Islet of Langerhans (tissue), 1 donor: Measurements from ENCODE around the gene VPS37C.
"Not testable (repeated sequence)": the region's sequence is repeated elsewhere in the genome, so short reads cannot be mapped to it uniquely, and the experiment has no call there.

Experiments
- FAIRE-seq: peaks from one replicate; lab custom pipeline; 2011; peaks lifted over from hg19 to GRCh38; lab: Jason Lieb, UNC

VPS37C gene

DNA sequence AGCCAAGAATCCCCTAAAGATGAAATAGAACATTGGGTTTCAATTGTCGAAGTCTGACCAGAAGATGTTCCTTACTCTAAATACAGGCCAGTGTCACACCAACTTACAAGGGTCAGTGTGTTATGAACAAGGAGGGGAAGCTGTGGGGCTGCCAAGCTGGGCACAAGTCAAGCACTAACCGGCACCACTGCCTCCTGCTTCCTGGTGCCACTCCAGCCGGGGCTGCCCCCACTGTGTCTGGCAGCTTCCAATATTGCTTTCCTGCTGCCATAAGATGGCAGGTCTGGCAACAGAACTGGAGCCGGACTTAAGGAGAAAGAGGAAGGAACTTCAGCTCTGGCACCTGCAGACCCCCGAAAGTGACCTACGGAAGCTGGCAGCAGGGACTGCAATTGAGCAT lies 13.7 kb upstream of the VPS37C start:
- no peak for FAIRE-seq

DNA sequence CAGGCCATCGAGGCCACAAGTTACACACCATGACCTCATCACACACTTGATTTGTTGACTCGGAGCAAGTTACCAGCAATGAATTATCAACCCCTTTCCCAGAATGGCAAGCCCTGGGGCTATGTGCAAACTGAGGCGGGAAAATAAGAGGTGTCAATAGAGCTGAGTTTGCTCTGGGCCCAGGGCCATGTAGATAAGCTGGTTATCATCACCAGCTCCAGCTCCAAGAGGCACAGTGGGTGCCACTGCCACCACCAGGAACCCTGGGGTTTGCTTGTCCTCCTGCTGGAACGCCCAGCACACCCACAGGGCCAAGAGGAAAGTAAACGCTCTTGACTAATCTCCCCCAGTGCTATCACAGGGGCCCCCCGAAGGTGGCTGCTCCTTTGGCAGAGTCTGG lies 13.0 kb upstream of the VPS37C start:
- FAIRE-seq: no peak

DNA sequence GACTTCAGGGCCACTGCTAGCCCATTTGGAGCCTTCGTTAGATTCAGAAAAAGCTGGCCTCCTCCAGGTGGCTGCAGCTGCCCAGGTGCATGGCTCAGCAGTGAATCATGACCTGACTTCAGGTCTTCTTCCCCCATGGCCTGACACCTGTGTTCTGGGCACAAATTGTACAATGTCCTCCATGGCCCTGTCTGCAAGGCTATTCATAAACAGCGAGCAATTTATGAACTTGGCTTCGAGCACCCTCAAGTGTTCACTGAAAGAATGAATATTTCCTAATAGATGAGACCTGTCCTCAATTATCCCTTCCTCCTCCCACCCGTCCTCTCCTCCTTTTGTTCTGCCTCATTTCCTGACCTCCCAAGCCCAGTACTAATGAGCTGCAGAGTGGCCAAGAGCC lies 12.2 kb upstream of the VPS37C start:
- no peak for FAIRE-seq

DNA sequence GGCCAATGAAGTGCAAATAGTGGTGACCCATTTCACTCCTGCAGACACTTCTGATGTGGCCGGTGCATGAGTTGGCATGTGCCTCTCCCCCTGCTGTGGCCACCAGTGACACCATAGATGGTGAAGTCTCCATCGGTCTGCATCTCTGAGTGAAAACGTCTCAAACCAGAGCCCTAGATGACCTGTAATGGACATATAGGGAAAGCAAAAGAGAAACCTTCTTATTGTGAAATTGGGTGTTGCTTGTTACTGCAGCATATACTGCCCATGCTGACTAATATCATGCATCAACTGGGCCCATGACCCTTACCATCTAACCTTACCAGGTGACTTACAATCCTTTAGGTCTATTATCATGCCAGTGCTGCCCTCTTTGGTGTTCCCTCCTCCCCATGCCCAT lies 11.7 kb upstream of the VPS37C start:
- no peak for FAIRE-seq

DNA sequence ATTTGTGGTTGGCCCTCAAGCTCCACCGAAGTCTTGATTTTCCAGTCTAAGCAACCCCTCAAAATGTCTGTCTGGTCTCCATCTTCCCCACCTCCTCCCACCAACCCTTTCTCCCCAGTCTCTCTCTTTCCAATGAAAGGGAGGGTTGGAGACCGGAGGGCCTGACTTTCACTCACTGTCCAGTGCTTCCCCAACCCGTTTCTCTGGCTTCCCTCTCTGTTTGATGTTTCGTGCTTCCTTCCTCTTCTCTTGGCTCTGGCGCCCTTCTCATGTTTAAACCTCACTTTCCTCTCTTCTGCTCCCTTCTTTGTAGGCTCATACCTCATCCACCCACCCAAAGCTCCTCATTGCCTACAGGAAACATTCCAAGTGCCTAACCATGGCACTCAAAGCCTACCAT lies 11.1 kb upstream of the VPS37C start:
- FAIRE-seq: no peak

DNA sequence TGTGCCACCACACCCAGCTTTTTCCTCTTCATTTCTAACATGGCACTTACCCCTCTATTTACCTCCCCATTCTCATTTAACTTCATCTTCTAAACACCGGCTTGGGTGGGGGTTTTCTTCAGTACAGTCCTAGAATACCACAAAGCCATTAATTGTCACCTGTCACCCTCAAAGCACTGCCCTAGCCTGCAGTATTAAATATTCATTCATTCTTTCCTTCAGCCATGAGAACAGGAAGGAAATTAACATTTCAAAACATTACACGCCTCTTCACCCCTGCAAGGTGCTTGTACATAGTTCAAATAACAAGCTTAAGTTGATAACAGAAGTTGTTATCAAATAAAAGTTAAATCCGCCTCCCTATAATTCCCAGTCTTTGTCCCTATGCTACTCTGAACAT lies 10.7 kb upstream of the VPS37C start:
- FAIRE-seq: no peak

DNA sequence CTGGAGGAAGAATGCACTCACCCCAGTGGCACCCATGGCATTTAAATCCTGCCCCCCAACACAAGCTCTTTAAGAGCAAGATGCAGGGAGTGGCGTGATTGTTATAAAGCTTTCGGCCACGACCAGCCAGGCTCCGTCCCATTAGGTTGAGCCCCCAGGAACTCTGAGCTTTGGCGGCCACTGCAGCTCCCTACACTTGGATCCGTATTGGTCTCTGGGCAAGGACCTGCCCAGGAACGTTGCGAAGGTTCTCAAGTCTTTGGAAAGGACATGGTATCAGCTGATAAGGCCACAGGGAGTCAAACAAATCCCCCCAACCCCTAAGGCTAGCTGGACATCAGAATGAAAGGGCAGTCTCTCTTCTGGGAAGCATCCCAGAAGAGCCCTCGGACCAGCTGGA lies 9.3 kb upstream of the VPS37C start:
- FAIRE-seq: no peak

DNA sequence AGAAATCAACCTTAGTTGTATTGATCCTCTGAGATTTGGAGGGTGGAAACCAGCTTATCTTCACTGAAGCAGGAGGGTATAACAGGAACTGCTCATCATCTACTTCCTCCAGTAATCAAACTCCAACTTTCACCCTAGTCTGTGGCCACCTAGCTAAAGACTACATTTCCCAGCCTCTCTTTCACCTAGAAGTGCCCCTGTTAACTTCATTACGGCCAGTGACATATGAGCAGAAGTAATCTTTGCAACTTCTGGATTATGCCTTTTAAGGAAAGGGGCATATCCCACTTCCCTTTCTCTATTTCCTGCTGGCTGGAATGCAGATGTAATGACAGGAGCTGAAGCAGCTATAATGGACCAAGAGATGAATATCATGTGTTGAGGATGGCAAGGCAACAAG lies 7.6 kb upstream of the VPS37C start:
- no peak for FAIRE-seq

DNA sequence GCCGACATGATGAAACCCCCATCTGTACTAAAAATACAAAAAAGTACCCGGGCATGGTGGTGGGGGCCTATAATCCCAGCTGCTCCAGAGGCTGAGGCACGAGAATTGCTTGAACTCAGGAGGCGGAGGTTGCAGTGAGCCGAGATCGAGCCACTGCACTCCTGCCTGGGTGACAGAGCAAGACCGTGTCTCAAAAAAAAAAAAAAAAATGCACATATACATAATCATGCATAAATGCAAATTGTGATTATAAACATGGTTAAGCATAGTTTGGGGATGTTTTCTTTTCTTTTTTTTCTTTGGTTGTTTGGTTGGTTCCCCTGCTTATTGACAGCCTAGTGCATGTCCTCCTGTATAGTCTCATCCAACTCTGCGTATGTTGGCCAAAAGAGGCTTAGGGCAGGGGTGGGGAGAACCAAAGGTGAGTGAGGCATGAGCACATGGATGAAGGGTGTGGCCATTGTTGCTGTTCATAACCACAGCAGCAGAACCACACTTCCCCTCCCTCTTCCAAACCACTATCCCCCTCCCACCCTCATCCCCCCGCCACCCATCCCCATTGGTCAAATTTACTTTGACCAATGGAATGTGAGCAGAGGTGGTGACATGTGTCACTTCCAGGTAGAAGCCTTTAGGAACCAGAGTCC lies 6.9 kb upstream of the VPS37C start:
- FAIRE-seq: no peak

DNA sequence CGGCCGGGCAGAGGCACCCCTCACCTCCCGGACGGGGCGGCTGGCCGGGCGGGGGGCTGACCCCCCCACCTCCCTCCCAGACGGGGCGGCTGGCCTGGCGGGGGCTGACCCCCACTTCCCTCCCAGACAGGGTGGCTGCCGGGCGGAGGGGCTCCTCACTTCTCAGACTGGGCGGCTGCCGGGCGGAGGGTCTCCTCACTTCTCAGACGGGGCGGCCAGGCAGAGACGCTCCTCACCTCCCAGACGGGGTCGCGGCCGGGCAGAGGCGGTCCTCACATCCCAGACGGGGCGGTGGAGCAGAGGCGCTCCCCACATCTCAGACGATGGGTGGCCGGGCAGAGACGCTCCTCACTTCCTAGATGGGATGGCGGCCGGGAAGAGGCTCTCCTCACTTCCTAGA lies 5.1 kb upstream of the VPS37C start:
- FAIRE-seq: not testable (repeated sequence)

DNA sequence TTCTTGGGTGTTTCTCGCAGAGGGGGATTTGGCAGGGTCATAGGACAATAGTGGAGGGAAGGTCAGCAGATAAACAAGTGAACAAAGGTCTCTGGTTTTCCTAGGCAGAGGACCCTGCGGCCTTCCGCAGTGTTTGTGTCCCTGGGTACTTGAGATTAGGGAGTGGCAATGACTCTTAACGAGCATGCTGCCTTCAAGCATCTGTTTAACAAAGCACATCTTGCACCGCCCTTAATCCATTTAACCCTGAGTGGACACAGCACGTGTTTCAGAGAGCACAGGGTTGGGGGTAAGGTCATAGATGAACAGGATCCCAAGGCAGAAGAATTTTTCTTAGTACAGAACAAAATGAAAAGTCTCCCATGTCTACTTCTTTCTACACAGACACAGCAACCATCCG lies 4.6 kb upstream of the VPS37C start:
- not testable (repeated sequence) for FAIRE-seq

DNA sequence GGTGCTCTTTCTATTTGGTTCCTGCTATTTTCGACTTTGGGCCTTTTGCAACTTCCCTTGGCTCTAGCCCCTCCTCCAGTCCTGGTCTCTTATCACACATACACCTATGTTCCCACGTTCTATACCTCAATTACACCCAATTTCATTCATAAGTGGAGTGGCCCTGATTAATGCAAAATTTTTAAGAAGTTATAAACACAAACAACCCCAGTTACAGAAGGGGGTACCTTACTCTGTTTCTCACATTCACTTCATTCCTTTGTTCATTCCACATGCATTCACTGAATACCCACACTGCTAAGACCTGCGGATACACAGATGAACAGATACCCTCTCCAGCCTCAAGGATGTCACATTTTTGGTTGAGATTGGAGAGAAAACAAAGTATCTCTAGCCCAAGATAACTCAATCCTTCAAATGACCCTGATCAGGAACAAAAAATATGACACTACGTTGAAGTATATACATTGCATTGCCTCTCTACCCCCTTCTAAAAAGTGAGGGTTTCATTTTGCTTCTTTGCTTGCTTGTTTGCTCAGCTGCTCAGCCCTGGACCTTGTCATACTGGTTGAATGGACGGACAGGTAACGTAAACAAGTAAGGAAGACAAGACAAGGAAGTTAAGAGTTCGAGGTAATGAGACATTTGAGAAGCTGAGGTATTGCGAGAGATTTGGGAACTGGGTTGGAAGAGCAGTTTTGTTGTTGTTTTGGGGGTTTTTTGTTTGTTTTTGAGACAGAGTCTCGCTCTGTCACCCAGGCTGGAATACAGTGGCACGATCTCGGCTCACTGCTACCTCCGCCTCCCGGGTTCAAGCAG lies 3.6 kb upstream of the VPS37C start:
- FAIRE-seq: no peak

DNA sequence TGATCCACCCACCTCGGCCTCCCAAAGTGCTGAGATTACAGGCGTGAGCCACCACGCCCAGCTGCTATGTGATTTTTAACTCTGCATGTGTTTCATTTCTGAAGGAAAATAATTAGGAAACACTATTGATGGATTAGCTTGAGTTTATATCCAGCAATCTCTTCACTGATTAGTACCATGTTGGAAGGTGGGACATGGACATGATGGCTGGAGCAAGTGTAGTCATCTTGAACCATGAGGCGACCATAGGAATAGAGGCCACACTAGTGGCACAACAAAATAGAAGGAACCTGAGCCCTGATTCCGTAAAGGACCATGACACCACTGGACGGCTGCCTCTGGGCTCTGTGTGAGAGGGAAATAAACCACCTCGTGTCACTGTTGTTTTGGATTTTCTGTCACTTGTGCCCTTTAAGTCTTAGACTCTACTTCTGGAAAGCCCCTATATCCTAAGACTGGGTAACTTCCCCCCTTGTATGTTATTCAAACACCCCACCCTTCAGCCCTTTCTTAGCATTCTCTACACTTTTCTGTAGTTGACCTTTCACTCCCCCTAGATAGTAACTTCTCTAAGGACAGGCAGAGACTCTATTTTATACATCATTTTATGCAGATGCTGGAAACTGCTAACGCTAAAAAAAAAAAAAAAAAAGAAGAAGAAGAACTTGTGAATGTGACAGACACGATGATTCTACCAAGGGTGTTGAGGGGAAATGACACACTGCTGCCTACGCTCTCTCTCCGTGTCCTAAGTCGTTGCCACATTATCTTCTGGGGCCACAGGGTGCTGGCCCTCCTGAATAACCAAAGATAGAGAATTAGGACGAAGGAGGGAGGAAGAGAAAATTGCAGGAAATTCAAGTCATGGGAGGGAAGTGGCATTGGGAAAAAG lies 2.7 kb upstream of the VPS37C start:
- no peak for FAIRE-seq

DNA sequence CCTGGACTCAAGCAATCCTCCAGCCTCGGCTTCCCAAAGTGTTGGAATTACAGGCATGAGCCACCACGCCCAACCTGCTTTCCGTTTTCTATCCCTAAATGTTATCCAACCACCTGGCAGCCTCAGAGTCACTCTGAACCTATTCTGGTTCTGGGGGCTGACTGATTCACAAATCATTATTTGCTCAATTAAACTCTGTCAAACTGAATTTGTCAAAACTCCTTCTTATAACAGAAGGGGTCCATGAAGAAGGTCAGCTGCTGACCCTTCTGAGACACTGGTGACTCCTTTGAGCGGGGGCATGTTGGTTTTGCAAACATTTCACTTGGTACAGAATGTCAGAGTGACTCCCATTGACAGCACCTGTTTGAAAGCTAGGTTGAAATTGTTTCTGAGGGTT lies 1.8 kb upstream of the VPS37C start:
- FAIRE-seq: no peak

DNA sequence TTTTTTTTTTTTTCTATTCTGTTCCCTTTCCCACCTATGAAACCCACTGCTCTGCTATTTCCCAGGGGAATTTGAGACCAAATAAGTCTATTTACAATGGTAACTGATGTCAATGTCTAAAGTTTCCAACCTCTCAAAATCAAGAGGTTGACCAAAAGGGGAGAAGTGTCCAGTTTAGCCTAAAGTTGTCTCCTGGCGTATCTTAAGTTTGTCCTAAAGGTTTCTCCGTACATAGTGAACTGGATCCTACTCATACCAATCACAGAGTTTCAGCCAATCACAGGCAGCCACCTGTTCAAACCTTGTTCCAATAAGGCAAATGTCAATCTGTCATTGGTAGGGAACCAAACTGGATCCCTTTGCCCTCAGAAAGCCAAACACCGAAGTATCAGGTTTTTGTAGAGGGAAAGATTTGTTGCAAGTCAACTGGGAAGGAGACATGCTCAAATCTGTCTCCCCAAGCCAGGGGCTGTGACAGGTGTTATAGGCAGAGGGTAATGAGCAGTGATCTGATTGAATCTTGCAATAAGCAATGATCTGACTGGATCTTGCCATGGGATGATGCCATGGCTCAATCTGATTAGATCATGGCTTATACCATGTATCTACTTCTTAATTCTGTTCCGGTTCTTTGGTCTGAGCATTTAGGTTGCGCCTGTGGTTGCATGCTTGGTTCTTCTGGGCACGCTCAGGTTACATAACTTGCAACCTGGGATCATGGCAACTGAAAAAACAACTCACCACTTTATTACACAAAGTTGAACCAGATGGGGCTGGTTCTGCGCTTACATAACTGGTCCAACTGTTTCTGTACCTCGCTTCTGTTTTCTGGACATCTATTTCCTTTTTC lies 1.1 kb upstream of the VPS37C start:
- no peak for FAIRE-seq

DNA sequence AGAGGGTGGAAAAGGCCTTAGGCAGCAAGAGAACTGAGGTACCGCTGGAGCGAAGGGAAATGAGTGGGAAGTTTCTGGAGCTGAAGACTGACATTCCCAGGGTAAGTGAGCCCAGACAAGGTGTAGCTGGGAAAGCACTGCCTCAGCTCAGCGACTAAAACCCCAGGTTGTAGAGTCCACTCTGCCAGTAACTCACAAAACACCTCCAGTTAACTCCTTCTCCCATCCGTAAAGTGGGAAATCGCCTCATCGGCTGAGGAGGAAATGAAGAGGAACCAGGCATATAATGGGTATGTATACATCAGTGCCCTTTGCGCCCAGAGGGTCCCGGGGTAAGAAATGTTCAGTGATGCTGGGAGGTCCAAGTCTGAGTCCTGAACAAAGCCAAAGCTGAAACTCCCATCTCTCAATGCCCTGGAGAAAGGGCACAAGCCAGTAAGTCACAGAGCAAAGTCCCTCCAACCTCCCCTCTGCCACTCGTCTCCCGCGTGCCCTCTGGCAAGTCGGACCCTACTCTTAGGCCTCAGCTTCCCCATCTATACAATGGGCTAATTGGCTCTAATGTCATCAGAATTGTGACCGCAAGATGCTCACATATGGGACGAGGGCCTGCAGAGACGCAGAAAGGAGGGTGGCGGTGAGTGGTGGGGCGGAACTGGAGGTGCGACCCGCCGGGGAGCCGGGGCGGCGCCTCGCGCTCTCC lies 588 bp downstream of the VPS37C start:
- FAIRE-seq: no peak

DNA sequence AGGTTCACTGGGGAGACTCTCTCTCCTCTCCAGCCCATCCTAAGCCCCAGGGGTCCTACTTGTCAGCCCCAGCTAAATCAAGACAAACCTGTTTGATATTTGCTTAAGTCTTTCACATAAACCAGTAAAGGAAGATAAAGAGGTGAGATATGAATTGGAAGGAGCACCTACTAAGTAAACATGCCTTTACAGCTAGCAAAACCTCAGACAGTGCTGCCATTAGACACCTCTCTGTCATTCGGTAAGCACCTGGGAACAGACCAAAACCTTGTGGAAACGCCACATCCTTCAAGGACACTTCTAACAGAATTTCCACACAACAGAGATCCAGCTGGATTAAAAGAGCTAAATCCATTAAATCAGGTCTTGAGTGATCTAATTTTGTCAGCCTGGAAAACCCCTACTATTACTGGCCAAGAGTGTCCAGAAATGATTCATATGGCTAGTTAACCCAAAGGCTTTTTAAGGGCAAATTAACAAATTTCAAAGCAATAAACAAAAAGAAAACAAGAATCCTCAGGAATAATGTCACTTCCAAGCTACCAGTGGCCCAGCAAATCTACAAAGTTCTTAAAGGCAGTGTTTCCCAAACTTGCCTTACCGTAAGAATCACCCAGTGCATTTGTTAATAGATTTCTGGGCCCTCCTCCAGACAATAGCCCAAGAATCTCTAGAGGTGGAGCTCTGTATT lies 2.4 kb downstream of the VPS37C start:
- FAIRE-seq: no peak

DNA sequence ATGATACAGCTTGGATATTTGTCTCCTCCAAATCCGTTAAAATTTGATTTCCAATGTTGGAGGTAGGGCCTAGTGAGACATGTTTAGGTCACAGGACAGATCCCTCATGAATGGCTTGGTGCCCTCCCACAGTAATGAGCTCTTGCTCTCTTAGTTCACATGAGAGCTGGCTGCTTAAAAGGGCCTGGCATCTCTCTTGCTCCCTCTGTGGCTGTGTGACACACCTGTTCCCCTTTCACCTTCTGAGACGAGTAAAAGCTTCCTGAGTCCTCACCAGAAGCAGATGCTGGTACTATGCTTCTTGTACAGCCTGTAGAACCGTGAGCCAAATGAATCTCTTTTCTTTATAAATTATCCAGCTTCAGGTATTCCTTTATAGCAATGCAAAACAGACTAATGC lies 3.5 kb downstream of the VPS37C start:
- FAIRE-seq: no peak

DNA sequence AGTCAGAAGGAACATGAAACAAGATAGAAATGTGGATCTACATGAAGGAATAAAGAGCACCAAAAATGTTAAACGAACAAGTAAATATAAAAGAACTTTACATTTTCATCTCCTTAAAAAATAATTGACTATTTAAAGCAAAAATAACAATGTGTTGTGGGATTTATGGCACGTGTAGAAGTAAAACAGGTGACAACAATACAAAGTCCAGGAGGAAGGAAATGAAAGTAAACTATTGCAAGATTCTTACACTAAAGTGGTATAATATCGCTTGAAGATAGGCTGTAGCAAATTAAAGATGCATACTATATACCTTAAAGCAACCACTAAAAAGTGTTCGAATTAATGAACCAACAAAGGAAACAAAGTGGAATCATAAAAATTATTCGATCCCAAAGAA lies 5.5 kb downstream of the VPS37C start:
- FAIRE-seq: no peak

DNA sequence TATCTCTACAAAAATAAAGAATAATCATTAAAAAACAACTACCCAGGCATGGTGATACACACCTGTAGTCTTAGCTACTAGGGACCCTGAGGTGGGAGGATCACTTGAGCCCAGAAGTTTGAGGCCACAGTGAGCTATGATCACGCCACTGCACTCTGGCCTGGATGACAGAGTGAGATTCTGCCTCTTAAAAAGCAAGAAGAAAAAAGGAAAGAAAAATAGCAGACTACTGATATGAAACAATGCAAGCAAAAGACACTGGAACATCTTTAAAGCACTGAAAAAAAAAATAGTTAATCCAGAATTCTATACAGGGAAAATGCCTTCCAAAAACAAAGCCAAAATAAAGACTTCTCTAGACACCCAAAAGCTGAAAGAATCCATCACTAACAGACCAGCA lies 5.9 kb downstream of the VPS37C start:
- FAIRE-seq: no peak

DNA sequence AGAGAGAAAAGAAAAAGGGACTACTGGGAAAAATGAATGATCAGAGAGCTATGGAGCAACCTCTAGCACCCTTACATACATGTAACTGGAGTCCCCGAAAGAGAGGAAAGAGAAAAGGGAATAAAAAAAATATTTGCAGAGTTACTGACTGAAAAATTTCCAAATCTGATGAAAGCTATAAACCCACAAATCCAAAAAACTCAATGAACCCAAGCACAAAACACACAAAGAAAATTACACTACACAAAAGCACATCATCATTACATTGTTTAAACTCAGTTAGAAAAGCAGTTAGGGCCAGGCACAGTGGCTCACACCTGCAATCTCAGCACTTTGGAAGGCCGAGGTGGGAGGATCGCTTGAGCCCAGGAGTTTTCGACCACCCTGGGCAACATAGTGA lies 6.7 kb downstream of the VPS37C start:
- FAIRE-seq: no peak
